Activated CD4-positive, alpha-beta T cell treated with anti-CD3 and anti-CD28 coated beads, Interleukin-2, amount 50 U/mL, for 4 hours (primary cell): ENCODE results near the gene TMEM245.
A peak's percentile ranks its signal among the peaks of the same experiment; 100 is the strongest.

Source experiments
- DNase-seq, 2 experiments: peaks; one replicate each; pipeline ENCODE4 v3.0.0-alpha.2; 2020

The TMEM245 gene

DNA sequence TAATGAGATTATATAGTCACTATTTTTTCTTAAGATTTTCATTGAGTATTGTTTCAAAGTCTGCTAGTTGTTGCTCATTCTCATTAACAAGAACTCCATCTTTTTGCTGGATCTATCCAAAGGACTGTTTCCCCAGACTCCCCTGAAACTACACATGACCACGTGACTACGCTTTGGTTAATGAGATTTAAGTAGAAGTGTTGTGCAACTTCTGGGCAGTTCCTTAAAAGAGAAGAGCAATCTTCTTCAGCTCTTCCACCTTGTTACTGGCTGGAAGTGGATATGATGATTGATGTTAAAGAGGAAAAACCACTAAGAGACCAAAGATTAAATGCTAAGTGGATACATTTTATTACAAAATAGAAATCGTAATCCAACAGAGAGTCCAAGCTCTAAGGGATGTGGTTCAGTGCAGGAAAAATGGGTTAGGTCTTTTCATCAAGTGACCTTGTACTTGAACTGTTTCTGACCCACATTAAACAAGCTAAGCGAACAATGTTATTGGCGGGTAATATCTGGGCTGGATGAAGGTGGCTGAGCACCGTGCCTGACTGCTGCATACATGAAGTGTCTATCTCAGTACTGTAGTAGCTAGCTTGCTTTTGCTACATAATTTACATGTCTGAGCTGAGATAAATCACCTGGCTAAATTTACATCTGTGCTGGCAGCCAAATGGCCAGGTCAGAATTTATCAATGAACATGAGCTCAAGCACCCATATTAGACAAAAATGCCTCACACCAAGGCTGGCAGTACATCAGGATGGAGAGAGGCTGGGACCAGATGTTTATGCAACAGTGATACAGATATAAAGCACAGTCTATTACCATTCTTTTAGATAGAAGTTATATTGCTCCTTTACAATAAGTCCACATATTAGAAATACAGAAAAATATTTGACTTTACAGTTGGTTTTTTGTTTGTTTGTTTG, 98.9 kb downstream of the TMEM245 start:
- DNase-seq, result no peak

DNA sequence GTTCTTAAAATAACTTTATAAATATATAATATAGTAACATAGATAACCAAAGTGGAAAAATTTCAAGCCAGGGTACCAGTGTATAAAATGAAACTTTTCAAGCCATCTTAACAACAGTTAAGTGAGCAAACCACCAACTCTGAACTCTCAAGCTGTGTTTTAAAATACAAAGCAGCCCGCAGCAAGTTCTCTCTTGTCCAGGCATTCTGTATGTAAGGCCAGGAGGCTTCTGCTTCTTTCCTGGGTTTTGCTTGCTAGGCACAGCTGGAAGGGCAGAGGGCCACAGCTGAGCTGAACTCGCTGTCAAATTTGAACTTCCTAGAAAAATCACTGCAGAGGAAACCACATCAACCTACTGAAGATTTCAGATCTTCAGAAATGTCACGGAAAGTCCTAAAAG, 99.6 kb downstream of the TMEM245 start:
- DNase-seq, result no peak

DNA sequence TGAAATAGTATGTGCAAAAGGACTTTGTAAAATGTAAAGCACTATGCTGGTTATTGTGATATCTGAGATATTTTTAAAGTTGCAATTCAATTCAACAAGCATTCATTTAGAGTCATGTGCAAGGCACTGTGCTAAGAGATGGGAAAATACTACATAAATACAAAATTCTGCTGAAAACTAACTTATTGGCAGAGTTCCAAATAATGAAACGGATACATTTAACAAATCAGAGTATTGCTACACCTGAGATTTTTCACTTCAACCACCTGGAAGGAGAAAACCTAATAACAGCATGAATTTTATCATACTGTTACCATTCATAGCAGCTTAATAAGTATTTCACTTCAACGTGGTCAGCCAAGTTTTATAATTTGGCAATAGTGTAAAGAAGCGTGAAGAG, 100.3 kb downstream of the TMEM245 start:
- DNase-seq, result no peak

DNA sequence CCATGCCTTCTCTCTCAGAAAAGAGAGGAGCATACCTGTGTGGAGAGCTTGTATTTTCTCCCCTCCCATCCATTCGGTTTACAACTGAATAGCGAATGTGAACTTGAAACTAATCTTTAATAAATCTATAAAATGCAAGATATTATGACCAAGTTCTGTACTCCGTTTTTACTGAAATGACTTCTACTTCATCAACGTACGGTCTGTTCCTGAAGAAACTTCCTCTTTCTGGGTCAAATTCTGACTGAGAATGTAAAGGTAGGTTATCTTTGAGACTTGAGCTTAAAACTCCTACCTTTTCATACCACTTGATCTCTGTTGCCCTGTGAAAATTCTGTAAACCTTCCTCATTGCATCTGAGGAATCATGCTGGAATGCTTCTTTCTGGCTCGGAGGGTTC, 102.3 kb downstream of the TMEM245 start:
- DNase-seq, result no peak

DNA sequence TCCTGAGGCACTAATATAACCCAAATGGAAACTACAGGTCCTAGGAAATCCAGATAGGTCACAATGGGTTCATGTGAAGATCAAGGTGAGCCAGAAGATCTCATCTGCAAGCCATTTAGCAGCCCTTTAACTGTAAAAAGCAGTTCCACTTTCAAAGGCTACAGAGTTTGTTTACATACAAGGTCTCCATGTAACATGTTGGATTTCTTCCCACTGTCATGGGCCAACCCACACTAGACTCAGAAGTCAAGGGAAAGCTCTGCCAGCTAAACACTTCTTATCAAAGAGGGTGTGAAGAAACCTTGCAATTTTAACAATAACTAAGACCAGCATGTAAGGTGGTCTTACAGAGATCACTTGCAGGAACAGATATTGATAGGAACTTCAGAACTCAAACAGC, 102.7 kb downstream of the TMEM245 start:
- no peak for DNase-seq

DNA sequence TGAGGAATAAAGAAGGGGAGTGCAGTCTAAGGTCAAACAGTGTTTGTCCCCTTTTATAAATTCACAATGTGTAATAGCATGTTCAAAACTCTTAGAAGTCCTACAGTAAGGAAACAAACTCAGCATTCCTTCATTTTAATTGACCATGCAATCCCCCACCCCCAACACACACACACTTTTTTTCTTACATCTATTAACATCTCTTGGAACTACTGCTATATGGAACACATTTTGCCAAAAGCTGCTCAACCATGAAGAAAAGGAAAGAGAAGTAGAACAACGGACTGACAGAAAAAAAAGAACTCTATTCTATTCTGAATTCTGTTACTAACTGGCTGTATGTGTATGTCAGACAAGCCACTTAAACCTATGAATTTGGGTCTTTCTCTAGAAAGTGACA, 103.6 kb downstream of the TMEM245 start:
- no peak for DNase-seq

DNA sequence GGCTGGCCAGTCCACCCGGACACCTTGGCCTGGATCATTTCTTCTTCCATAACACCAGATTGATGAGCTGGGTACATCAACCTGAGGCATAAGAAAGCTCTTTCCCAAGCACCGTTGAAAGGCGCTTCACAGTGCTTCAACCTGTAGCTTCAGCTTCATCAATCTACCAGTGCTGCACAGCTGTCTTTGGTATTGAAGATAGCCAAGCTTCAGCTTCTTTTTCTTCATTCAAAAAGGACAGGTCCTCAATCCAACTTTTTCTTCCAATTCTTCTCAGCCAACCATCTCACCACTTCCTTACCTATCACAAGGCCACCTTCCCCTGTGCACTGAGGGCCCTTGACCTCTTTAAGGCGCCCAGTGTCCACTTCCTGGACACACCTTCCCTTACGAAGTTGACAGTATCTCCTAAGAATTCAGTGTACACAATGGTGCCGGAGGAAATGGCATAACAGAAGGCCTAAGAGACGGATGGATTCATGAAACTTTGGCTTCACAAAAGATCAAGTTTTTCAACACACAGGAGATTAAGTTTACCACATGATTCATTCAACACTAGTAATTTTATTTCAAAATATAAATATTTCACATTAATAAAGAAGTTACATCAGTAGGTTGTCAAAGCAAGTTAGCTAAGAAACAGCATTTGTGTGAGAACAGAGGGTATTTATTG, 105.0 kb downstream of the TMEM245 start:
- DNase-seq, result no peak

DNA sequence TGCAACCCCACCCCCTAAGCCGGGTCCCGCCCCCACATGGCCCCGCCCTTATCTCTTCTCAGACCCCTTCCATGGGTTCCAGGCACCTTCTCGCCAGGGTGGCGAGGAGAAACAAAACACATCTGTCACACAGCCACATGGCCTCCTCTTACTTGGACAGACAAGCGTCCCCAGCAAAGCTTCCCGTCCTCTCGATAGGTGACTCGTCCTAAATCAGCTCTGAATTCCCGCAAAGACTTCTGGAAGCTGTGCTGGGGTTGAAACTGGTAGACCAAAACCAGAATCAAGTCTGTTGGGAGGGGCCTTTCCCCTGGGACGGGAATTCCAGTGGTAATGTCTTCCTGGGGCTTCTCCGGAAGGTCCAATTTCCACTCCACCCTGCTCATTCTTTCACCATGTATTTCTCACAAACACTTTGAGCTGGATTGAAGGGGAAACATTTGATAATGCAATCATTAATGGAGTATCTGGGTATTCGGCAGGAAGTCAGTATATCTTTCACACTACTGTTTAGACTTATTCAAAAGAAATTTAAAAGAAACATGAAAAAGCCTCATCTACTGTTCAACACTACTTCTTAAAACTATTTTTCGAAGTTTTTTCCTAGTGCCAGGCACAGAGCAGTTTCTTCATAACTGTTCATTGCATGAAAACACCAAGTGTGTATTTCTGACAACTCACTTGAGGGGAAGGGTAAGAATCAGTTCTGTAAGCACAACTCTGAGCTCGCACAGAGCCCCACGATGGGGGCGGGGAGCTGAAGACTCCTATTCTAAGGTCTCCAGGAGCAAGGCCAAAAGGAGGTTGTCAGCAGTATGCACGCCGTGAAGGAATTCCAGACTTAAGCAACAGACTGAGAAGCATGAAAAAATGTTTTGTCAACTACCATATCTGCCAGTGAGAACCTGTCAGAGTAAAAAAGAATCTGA, 105.8 kb downstream of the TMEM245 start:
- no peak for DNase-seq

DNA sequence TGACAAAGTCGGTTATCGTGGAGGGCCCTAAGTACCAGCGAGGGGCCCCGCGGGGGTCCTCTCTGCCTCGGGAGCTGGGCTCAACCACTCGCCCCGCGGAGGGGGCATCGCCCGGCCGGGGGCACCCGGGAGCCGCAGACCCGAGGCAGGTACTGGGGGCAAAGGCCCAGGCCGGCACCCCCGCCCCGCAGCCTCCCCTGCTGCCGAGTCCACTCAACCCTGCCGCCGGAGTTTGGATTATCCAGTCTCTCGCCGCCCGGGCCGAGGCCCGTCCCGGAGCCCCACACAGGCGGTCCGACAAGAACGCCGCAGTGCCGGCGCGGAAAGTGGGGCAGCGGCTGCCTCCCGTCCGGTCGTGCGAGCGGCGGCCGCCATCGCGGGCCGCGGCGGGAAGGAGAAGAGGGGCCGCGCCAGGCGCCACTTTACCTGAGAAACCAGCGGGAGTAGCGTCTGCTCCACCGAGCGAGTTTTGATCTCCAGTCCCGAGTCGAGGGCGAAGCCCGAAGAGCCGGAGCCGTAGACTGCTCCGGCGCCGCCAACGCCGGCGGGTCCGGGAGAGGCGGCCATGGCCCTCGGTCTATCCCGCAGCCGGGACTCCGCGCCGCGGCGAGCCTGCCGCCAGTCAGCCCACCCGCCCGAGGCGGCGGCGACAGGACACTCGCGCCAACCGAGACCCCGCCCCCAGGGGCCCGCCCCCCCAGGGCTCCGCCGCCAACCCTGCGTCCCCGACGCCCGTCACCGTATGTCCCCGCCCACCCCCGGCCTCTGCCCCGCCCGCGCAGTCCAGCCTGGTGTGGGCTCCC, 106.7 kb downstream of the TMEM245 start, which contains the start of gene CTNNAL1:
Gene CTNNAL1 (minus strand): TSS at position 624 of the 803 bp plus-strand sequence. CDS start 57 bp downstream, at position 567.
- DNase-seq, result peak; percentile 79 to 80

DNA sequence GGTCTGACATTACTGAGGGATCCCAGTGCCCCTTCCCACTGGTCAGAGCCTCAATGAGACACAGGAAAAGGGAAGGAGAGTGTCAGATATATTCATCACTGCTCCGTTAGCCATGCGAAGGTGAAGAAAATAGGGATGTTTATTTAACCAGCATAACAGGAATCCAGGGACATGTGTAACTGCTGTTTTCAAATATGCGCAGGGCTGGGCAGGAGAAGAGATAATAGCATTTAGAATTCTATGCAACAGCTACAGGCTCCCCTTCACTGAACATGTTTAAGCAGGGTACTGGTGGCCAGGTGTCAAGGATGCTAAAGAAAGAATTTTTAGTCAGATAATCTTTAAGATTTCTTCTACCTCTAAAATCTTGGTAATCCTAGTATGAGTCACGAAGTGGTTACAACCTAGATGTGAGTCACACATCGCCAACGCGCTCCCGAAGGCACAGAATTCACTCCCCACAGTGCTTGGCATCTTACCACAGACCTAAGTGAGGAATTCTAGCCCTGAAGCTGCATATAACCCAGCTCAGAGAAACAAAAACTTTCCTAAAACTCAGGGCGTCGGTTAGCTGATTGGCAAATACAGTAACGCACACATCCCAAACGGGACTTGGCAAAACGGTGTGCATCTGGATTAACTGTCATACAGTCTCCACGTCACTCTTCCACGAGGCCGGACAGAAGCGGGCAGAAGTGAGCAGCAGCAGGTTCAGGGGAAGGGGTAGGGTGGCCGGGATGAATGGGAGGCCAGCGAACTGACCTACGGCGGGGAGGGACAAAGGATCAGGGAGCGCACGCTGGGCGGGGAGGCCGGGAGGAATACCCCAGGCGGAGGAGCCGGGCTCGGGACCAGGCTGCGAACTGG, 107.5 kb downstream of the TMEM245 start:
- peak; percentile 52 for DNase-seq

DNA sequence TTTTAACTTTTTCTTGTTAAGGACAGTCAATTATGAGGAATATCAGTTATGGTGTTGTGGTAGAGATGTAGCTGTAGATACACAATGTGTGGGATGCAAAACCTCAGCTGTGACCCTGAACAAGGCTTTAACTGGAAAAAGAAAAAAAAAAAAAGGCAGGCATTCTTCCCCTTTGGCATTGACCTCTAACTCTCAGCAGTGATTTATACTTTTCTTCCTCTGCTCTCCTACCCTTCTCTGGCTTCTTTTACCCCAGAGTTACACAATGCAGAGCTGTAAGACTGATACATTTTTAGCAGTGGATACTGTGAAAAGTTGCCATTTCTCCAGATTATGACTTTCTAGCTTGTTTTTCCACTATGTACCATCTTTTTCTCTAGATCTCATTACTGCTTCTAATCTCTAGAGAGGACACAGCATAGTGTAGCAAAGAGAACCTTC, 108.5 kb downstream of the TMEM245 start:
- DNase-seq, result no peak

DNA sequence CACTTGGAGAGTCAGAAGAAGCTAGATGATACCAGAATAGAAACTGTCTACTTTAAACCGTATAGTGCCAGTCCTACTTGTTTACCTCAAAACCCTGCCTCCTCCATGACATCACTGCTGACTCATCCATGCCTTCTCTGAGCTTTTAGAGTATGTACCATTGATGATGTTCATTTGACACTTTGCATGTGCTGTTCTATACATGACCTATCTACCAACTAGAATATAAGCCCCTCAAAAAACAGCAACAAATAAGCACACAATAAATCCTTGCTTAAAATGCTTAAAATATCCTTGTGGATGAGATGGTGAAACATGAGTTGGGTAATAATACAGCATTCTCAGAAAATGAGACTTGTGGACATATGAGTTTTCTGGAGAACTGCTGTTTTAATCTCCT, 109.0 kb downstream of the TMEM245 start:
- DNase-seq, result peak; percentile 61 to 64

DNA sequence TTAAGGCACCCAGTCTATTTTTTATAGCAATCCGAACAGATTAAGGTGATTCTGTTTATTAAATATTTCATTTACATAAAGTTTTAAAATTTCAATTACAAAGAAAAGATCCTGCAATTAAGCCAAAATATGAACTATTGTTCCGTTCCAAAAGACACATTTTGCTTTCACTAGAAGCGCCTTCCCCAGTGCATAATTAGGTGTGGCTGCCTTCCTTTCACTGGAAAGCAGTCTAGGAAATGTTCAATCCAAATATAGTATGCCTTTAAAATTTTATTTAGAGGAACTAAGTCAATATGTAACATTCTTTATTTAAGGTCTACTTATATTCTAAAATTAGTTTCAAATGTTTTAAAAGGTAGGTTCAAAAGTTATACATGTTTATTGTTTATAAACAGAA, 114.1 kb downstream of the TMEM245 start:
- no peak for DNase-seq

DNA sequence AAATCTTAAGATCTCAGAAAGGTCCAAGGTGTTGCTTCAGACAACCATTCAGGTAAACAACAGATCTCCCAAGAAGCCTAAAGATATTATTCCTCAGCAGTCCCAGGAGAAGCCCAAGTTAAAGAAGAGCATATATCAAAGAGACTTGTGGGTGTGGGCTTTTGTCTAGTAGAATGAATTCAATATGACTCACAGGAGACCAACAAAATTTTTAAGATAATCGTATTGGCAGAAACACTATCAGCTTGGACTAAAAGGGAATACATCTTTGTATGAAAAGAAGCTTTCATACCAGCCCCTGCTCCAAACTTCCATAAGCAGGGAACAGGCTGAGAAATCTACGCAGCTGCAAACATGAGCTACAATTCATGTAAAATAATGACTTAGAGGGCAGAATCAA, 116.6 kb downstream of the TMEM245 start:
- DNase-seq, result no peak

DNA sequence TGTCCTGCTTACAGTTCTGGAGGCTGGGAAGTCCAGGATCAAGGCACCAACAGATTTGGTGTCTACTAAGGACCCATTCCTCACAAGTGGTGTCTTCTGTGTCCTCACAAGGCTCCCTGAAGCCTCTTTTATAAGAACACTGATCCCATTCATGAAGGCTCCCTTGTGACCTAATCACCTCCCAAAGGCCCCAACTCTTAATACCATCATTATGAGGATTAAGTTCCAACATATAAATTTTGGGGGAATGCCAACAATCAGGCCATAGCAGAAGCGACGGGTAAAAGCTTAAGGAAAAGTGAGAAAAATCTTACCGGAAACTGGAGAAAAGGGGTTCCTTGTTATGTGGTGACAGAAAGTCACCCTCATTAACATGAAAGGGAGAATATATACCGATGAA, 117.6 kb downstream of the TMEM245 start:
- DNase-seq, result no peak

DNA sequence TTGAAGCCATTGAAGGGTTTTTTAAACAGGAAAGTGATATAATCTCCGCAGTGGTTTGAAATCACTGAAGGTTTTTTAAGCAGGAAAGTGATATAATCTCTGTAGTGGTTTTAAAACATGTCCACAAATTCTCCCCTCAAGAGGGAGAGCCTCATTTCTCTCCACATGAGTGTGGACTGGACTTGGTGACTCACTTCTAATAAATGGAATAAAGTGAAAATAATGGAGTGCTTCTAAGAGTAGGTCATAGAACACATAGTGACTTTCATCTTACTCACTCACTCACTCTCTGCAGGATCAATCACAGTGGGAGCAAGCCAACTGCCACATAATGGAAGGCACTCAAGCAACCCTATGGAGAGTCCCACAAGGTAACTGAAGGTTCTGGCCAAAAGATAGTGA, 118.5 kb downstream of the TMEM245 start:
- no peak for DNase-seq

DNA sequence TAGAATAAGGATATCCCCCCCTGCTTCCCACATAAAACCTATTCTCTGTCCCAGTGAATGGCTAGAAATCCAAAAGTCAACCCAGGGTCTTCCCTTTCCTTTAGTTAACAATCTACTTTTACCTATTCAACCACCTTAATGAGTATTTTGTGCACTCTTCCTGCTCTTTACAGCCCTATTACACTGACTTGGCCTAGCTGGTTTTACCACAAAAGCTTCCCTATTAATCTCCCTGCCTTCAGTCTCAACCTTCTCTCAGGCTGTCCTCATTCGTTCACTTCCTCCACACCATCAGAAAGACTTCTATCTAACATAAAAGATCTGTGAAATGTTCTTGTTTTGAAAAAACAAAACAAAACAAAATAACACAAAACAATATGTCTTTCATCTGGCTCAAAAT, 122.6 kb downstream of the TMEM245 start:
- DNase-seq, result no peak

DNA sequence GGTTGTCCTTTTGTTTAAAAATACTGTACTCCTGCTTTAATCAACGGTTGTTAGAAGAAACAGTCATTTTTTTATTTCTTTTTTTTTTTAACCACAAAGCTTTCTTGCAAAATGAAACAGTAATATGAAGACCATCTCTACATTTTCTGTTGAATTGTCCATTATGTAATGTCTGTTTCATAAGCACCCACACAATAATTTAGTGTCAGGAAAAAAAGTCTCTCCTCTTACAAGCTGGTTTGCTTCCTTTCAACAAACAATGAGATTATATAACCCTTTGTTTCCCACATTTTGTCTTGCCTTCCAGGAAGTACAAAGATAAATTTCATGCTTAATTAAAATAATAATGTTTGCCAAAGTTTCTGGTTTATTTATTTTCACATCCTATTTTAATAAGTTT, 123.1 kb downstream of the TMEM245 start:
- DNase-seq, result no peak

DNA sequence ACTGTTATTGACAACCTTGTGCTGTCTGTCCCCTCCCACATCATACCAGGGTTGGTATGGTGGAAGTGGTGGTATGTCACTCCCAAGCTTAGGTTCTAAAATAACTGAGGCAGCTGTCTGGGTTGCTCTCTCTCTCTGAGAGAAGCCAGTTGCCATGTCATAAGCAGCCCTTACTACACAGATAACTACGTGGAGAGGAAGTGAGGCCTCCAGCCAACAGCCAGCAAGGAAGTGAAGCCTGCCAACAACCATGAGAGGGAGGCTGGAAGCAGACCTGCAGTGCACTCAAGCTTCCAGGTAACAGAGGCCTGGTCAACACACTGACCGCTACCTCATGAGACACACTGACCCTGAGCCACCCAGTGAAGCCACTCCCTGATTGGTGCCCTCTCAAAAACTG, 125.1 kb downstream of the TMEM245 start:
- no peak for DNase-seq

DNA sequence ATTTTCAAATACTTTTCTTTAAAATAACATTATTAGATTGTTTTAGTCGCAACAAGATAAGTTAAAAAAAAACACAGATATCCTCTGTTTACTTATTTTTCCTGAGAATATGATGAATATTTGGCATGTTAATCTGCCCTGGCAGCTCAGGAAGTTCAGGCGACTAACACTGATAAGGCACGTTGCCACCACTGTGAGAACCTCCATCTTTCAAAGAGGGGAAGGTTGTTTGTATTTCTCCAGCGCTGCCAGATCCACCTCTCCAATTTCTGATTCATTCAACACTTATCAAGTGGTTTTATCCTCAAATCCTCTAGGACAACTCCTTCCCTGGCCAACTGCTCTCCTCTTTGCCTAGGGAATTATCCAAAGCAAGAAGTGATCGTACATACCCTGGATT, 128.3 kb downstream of the TMEM245 start:
- DNase-seq, result no peak

DNA sequence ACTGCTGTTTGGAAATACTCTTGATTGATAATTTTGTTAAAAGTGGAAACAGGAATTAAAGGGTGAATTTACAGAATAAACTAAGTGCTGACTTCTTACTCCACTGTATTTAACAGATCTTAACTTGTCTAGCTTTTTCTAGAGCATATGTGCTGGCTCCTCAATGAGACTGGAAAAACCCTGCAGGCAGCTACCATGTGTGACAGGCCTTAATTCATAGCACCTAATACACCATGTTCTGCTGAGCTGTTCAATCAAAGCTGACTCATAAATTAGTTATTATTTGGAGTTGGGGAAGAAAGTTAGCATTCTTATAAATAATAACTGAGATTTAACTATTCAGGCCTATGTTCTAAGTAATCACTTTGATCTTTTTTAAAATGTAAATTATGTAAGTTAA, 135.9 kb downstream of the TMEM245 start:
- no peak for DNase-seq
